A549 (cell line): ENCODE data around the gene LDLRAD3.

ENCODE experiments used
- CEBPB ChIP-seq, 2 experiments: fragments of >200 bp in 1 of 2; sonication (Bioruptor Twin) in 1 of 2; formaldehyde crosslinking in 1 of 2; IDR thresholded peaks; 2 replicates each; pipeline ENCODE4 v1.6.1; 2012 to 2016
- EP300 ChIP-seq, 2 experiments: fragments of >200 bp; sonication (Bioruptor Twin); formaldehyde crosslinking; IDR thresholded peaks; 2 replicates in 1 of 2; 3 replicates in 1 of 2; pipeline ENCODE4 v1.6.1; 2016 to 2017
- FOSL2 ChIP-seq, 2 experiments: fragments of 450-650 bp in 1 of 2; fragments of >200 bp in 1 of 2; sonication (Bioruptor Twin) in 1 of 2; formaldehyde crosslinking; IDR thresholded peaks; 2 replicates each; pipeline versions ENCODE4 v1.5.0 to v1.6.1; 2016 to 2020; ENCODE audit warnings: mild to moderate bottlenecking in 1 of 2, moderate library complexity in 1 of 2
- JUNB ChIP-seq: fragments of >200 bp; sonication (Bioruptor Twin); formaldehyde crosslinking; IDR thresholded peaks from 2 replicates; pipeline ENCODE4 v1.6.1; 2016
- KDM1A ChIP-seq: fragments of 200-600 bp; sonication (generic); IDR thresholded peaks from 2 replicates; pipeline ENCODE4 v1.6.1; 2016; ENCODE audit warnings: low read depth, mild to moderate bottlenecking
- MAZ ChIP-seq: fragments of 150-350 bp; IDR thresholded peaks from 2 replicates; pipeline ENCODE4 v1.6.1; 2014; ENCODE audit warnings: antibody characterized with exemption, low read depth, low read length, borderline replicate concordance
- POLR2A ChIP-seq: IDR thresholded peaks from 2 replicates; pipeline ENCODE4 v1.6.1; 2012; ENCODE audit warnings: mild to moderate bottlenecking, low read length
- RNF2 ChIP-seq: fragments of 200-600 bp; sonication (generic); IDR thresholded peaks from 2 replicates; pipeline ENCODE4 v1.6.1; 2016; ENCODE audit warnings: low read depth, mild to moderate bottlenecking, antibody characterized with exemption, moderate library complexity, borderline replicate concordance
- SMC3 ChIP-seq: fragments of >200 bp; sonication (Bioruptor Twin); formaldehyde crosslinking; IDR thresholded peaks from 3 replicates; pipeline ENCODE4 v1.6.1; 2018; ENCODE audit warnings: inconsistent platforms
- TF ChIP-seq, protein P1 (sequence below): fragments of >200 bp; sonication (Bioruptor Twin); formaldehyde crosslinking; IDR thresholded peaks from 3 replicates; pipeline ENCODE4 v1.5.1; 2016
- TF ChIP-seq, protein P2 (sequence below): fragments of 200-600 bp; sonication (generic); IDR thresholded peaks from 2 replicates; pipeline ENCODE4 v1.6.1; 2016; ENCODE audit warnings: antibody characterized with exemption, mild to moderate bottlenecking, moderate library complexity

GRCh38 chr11:36229091-36229705 is 285.3 kb downstream of the LDLRAD3 start:
- TF ChIP-seq, protein P1, sequence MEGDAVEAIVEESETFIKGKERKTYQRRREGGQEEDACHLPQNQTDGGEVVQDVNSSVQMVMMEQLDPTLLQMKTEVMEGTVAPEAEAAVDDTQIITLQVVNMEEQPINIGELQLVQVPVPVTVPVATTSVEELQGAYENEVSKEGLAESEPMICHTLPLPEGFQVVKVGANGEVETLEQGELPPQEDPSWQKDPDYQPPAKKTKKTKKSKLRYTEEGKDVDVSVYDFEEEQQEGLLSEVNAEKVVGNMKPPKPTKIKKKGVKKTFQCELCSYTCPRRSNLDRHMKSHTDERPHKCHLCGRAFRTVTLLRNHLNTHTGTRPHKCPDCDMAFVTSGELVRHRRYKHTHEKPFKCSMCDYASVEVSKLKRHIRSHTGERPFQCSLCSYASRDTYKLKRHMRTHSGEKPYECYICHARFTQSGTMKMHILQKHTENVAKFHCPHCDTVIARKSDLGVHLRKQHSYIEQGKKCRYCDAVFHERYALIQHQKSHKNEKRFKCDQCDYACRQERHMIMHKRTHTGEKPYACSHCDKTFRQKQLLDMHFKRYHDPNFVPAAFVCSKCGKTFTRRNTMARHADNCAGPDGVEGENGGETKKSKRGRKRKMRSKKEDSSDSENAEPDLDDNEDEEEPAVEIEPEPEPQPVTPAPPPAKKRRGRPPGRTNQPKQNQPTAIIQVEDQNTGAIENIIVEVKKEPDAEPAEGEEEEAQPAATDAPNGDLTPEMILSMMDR, result no peak
- TF ChIP-seq RNF2 (no peak), SMC3 (no peak), FOSL2 (IDR thresholded peaks at IDR 0.05) (no peak), FOSL2 (CRISPR knock-in tag; IDR thresholded peaks at IDR 0.05) (no peak), KDM1A (no peak), MAZ (no peak), EP300 (IDR thresholded peaks at IDR 0.05) (no peak), POLR2A (no peak), CEBPB (IDR thresholded peaks at IDR 0.05) (no peak), JUNB (no peak)
- TF ChIP-seq, protein P2, sequence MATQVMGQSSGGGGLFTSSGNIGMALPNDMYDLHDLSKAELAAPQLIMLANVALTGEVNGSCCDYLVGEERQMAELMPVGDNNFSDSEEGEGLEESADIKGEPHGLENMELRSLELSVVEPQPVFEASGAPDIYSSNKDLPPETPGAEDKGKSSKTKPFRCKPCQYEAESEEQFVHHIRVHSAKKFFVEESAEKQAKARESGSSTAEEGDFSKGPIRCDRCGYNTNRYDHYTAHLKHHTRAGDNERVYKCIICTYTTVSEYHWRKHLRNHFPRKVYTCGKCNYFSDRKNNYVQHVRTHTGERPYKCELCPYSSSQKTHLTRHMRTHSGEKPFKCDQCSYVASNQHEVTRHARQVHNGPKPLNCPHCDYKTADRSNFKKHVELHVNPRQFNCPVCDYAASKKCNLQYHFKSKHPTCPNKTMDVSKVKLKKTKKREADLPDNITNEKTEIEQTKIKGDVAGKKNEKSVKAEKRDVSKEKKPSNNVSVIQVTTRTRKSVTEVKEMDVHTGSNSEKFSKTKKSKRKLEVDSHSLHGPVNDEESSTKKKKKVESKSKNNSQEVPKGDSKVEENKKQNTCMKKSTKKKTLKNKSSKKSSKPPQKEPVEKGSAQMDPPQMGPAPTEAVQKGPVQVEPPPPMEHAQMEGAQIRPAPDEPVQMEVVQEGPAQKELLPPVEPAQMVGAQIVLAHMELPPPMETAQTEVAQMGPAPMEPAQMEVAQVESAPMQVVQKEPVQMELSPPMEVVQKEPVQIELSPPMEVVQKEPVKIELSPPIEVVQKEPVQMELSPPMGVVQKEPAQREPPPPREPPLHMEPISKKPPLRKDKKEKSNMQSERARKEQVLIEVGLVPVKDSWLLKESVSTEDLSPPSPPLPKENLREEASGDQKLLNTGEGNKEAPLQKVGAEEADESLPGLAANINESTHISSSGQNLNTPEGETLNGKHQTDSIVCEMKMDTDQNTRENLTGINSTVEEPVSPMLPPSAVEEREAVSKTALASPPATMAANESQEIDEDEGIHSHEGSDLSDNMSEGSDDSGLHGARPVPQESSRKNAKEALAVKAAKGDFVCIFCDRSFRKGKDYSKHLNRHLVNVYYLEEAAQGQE, result no peak
